Right lobe of liver (tissue), 4 donors: ENCODE data around the gene PTPRM.

ENCODE experiments used
- CTCF ChIP-seq, 4 donors: fragments of 200-600 bp in 3 of 4; fragments of 450-650 bp in 1 of 4; IDR thresholded peaks; one replicate each; pipeline versions ENCODE4 v1.5.1 to v1.8.0; 2016 to 2022; ENCODE audit warnings: antibody characterized with exemption in 4 of 4, mild to moderate bottlenecking in 2 of 4
- POLR2A ChIP-seq: fragments of 450-650 bp; IDR thresholded peaks from one replicate; pipeline ENCODE4 v1.6.1; 2017; ENCODE audit warnings: antibody characterized with exemption, mild to moderate bottlenecking
- donor health status: DM: no; HTN: no; CAD: no.
- donor health status: DM: no; HTN: no; CAD: no.
- donor health status: DM: no; HTN: yes; CAD: no.

GRCh38 chr18:8427339-8427738, 860.2 kb downstream of the PTPRM start:
- TF ChIP-seq POLR2A: no peak
- no peak for TF ChIP-seq CTCF (IDR thresholded peaks at IDR 0.05)
